Stimulated activated CD4-positive, alpha-beta T cell treated with anti-CD3 and anti-CD28 coated beads, Interleukin-1b, Interleukin-23, amount 100 ng/mL, for 1 hour (primary cell): Measurements from ENCODE around the gene MC3R.
A peak's percentile ranks its signal among the peaks of the same experiment; 100 is the strongest.
"Not testable (repeated sequence)": the region's sequence is repeated elsewhere in the genome, so short reads cannot be mapped to it uniquely, and the experiment has no call there.

Experiments used
- DNase-seq, 2 donors: peaks; one replicate each; pipeline ENCODE4 v3.0.0-alpha.2; 2020; ENCODE audit warnings: low read depth in 2 of 2

Gene MC3R

DNA sequence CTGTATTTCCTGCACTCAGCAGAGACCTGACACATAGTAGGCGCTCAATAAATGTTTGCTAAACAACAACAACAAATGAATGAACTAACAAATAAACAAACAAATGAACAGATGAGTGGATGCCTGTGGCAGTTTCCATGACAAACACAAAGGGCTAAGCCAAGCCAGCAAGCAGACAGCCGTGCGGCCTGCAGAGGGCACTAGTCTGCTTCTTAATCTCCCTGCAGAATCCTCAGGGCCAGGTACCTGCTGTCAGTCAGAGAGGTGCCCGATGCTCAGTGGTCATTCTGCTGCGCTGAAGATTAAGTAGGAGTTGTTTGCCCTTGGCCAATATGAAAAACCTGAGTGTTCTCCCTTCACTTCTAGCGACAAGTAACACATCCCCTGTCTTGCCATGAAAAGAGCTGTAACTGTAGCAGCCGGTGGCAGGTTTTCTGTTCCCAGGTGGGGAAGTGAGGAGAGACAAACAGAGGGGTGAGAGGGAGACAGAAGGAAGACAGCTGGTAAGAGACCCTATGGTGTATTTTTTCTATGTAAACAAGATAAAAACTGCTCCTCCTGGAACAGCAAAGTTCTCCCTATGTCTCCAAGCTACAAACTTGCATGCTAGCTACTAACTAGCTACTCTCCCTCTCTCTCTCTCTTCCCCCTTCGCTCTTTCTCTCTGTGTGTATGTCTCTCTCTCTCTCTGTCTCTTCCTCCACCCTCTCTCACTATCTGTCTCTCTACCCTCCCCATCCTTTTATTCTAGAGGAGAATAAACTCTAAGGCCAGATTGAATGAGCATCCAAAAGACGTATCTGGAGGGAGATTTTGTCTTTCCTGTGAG is at the start of gene MC3R:
Gene MC3R, plus strand, starts transcription at position 779 of the 829 bp plus-strand sequence. CDS start 112 bp downstream, outside the sequence.
- peak in 1 of 2 donors; percentile 5 for DNase-seq

DNA sequence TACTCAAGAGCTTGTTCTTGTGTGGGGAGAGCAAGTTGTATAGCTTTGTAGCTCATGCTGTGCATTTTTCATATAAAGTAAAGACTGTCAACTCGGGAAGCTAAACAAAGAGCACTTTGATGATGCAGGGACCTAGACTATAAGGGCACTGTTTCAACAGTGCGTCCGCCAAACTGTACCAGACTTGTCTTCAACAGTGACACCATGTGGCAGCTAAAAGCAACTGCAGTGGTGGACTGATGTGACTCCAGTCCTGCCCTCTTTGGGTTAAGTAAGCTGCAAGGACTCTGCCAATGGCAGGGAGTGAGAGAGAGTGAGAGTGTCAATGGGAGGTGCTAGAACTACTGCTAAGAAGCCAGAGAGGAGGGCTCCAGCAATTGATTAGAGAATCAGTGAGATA is 48.1 kb upstream of the MC3R start:
- no peak for DNase-seq

DNA sequence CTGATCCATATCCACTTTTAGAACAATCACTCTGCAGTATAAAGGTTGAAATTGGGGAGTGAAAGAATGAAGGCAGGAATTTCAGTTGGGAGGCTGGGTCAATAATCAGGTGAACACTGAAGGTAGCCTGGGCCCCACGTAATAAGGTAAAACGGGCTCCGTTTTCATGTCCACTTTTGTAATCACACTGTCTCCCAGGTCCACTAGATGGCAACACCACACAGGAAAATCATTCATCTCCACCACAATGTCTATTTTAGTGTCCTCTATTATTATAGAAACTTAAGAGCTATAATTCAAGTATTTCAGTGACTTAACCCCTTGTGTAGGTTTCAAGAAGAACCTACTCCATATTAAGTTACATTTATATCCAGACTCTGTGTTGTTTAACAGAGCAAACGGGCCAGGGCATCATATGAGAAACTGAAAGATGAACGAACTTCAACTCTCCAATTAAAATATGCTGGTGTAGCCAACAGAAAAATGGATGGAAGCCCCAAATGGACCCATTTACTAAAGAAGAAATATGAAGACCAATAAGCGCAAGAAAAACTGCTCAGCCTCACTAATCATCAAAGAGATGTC is 45.9 kb upstream of the MC3R start:
- DNase-seq, result no peak

DNA sequence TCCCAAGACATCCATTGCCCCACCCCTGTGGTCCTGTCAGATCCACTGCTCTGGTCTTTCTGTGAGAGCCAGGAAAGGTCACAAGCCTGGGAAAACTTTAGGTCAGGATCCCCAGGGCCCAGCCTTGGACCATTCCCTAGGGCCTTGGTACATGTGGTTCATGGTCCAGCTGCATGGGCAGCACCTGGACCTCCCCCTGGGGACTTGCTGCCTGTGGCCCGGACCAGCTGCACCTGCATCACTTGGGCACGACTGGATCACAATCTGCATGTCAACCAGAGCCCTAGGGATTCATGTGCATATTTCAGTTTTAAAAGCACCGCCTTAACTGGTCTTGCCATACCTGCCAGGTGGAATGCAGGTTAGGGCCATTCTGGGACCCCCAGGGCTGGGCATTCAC is 44.3 kb upstream of the MC3R start:
- no peak for DNase-seq

DNA sequence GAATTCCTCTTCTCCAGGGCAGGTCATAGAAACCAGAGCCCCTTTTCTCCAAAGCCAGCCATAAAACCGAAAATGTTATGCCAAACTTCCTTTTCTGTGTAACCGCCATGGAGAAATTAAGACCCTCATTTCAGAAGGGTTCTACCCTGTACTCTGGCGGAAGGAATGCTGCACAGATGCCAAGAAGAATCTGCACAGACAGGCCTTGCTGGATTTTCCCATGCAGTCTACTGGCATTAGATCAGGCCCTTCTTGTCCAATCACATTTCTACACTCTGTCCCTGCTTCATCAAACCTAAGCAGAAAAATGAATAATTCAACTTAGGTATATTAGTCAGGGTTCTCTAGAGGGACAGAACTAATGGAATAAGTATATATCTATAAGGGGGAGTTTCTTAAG is 43.2 kb upstream of the MC3R start:
- DNase-seq, result no peak

DNA sequence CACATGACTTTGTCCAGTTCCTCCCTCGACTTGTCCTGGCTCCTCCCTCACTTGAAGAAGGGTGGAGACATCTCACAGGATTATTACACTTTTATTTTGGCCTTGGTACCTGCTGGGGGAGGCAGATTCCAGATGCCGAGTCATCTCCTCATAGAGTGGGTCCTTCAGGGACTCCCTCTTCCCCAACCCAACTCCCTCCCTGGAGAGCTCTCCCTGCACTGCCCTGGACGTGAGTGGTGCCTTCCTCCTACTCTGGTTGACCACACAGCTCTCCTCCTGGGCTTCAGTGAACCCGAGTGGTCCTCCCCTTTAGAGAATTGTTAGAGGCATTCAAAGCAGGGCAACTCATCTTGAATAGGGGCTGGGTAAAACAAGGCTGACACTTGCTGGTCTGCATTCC is 40.9 kb upstream of the MC3R start:
- no peak for DNase-seq

DNA sequence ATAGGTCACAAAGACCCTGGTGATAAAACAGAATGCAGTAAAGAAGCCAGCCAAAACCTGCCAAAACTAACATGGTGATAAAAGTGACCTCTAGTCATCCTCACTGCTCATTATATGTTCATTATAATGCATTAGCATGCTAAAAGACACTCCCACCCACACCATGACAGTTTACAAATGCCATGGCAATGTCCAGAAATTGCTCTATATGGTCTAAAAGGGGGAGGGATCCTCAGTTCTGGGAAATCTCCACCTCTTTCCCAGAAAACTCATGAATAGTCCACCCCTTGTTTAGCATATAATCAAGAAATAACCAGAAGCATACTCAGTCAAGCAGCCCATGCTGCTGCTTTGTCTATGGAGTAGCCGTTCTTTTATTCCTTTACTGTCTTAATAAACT is 40.4 kb upstream of the MC3R start:
- no peak for DNase-seq

DNA sequence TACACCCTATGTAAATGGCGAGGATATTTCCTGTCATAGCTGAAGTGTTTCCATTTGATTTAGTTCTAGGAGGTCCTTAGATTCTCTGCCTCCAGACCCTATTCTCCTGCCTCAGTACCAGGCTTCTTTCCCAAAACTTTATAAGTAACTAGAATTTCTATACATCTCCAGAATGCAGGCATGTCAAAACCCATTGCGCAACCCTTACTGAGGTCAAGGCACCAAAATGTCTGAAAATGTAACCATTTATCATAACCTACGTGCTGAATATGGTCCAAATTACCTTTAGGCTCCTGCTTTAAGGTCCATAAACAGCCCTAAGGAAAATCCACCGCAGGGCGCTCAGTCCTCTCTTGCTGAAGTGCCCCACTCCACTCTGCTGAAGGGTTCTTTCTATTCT is 37.5 kb upstream of the MC3R start:
- no peak for DNase-seq

DNA sequence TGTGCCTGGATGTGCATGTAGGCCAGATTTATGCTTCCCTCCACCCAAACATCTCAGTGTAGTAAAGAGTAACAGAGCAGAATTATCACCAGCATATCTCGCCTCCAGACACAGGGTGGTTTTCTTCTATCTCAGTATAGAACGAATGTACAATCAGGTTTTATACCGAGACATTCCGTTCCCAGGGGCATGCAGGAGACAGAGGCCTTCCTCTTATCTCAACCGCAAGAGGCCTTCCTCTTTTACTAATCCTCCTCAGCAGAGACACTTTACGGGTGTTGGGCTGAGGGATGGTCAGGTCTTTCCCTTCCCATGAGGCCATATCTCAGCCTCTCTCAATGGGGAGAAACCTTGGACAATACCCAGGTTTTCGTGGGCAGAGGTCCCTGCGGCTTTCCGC is 36.4 kb upstream of the MC3R start:
- no peak for DNase-seq

DNA sequence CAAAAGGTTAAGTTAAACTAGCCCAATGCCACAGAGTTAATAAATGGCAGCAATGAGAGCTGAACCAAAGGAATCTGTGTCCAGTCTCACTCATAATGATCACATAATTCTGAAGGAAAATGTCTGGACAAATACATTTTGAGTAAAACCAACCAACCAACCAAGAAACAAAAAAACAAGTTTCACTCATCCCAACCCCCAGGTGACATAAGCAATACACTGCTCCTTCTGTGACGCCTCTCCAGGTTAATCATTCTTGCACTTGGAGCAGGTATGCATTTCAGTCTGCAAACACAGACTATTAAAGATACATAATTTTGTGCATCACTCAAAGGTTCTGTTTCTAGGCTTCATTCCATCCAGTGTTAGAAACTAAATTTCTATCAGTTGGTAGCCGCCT is 35.2 kb upstream of the MC3R start:
- DNase-seq, result no peak

DNA sequence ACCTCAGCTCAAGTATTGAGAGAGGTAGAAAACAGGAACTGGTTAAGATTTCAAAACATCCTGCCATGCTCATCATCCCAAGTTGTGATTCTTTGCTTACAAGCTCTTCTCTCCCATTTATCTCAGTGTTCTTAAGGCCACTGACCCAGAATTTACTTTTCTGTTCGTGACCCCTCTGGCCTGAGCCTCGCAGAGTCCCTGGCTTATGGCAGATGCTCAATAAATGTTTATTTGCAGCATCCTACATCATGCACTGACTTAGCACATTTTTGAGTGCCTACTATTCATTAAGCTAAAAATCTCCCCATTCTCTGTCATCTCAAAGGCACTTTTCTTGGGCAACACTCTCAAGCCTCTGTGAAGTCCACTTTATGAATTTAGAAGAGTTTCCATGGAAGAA is 33.4 kb upstream of the MC3R start:
- DNase-seq, result no peak

DNA sequence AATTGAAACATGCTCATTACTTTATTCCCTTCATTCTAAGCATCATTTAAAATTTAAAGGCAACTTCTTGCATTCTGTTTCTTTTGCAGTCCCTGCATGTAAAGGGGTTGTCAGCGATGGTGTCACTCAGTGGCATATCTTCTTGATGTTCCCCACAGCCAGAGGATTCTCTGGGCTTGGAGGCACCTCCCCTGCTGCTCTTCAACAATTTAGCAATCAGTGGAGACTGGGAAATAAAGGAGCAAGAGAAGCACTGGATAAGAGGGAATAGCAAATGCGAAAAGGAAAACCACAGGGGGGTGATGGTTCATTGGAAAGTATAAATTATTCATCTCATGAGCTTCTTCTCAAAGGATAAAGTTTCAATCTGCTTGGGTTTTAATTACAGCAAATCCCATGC is 30.7 kb upstream of the MC3R start:
- DNase-seq, result no peak

DNA sequence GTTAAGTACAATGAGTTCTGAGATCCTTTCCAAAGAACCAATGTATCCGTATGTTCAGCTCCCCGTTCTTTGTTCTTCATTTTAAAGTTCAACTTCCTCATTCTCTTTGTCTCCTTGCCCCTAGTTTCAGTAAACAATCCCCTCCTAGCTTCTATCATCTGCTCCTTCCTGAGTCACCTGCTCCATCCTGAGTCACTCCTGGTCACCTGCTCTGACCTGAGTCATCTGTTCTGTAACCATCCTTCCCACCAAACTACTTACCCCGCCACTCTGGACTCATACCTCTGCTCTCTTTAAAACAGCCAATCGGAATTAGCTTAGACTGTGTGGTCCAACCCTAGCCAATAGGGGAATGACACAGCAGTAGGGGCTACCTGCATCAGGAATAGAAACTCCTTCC is 27.3 kb upstream of the MC3R start:
- DNase-seq, result not testable (repeated sequence)

DNA sequence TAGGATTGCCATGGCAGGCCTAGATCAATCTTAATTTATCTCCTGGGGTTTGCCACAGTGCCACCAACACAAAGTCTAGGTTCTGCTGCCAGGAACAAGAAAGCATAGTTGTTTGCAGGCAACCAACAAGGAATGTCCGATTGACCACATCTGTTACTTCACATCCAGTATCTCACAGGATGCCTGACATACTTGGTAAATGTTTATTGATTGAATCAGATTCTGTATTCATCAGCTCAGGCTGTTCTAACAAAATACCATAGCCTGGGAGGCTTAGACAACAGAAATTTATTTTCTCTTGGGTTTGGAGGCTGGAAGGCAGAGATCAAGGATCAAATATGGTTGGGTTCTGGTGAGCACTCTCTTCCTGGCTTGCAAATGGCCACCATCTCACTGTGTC is 26.3 kb upstream of the MC3R start:
- no peak for DNase-seq

DNA sequence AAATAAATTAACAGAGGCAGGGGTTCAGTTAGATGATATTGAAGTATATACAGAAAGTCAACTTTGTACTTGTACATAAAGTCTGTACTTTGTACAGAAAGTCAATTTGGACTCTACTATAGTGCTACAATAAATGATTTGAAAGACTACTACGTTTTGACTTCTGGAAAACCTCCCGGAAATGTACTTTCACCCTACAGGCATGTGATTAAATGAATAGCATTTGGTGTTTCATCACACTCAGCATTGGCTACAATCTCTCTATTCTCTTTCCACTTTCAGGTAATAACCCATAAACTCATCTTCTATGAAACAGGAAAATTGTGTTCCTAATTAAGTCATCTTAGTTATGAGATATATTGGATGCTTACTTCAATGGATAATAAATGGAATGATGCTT is 25.6 kb upstream of the MC3R start:
- DNase-seq, result no peak

DNA sequence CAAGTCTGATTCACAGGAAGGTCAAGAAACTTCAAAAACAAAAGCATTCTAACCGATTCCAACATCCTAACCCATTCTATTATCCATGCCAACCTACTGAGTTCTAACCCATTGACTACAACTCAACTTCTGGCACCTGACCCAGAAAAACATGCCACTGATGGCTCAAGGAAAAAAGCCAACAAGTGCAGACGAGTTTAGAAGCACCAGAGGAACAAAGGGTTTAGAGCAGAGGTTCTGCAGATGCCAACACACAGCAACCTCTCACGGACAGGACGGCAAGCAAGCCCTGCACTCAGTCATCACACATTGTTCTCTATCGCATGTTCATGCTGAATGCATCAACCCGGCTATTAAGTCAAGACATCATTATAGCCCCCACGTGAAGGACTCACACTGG is 25.2 kb upstream of the MC3R start:
- no peak for DNase-seq

DNA sequence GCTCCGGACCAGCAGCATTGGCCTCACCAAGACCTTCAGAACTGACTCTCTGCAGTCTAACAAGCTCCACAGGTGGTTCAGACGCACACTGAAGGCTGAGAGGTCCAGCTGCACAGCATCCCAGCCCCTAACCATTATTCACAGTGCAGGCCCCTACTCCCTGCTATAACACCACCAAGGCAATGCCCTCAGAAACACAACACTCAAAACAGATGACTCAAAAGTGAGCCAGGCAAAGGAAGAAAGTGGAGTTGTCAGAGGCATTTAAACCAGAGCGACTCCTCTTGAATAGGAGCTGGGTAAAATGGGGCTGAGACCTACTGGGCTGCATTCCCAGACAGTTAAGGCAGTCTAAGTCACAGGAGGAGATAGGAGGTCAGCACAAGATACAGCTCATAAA is 20.5 kb upstream of the MC3R start:
- DNase-seq, result no peak

DNA sequence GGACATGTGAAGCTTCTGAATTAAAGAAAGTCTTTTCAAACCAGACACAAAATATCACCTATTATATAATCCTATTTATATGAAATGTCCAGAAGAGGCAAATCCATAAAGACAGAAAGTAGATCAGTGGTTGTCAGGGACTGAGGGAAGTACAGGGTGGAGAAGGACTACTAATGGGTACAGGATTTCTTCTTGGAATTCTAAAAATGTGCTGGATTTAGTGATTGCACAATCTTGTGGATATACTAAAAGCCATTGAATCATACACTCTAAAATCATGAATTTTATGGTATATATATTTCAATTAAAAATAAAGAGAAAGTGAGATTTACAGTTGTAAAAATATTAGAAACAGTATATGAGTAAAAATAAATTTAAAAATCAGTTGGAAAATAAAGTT is 18.7 kb upstream of the MC3R start:
- no peak for DNase-seq

DNA sequence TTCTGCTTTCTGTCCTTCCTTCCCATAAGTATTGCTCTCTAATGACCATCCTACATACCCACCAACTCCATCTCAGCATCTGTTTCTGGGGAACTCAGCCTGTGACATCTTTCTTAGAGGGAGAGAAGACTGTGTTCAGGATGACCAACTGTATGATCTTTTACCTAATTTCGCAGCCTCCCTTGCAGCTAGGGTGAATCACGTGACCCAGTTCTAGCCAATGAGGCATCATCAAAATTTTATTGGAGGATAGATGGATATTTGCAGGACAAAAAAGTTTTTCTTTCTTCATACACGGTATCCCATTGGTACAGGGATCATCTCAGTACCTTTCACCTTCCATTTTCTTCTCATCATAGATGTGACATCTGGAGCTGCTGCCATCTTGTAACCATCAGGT is 14.4 kb upstream of the MC3R start:
- no peak for DNase-seq

DNA sequence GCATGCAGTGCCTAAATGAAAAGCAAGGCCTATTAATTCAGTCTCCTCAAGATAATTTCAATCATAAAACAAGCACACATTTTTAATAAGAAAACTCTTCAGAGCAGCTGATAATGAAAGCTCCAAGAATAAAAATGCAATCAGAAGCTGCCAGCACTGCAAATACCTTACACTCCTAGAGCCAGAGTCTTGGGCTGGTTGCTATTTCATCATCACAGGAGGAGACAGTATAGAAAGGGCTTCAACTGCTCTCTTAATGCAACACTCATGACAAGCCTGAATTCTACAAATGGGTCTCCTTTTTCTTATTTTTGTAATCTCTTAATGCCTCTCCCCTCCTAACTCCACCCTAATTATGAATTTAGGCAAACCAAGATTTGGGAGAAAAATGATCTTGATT is 11.2 kb upstream of the MC3R start:
- DNase-seq, result no peak

DNA sequence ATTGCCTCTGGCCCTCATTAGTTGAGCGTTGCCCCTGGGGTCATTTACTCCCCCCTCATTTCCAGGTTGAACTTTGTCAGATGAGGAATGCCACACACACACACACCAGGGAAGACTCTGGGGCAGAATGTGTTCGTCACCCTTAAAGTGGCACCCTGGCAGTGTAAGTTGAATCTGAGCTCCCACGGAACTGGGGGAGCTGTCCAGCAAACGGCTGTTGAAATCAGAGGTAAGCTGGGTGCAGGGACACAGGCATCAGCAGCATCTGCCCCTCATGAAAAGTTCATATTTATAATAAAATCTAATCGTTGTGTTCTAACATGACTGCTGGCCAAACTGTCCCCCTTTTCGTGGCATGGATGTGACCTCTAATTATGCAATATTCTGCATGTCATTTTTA is 4.3 kb upstream of the MC3R start:
- no peak for DNase-seq

DNA sequence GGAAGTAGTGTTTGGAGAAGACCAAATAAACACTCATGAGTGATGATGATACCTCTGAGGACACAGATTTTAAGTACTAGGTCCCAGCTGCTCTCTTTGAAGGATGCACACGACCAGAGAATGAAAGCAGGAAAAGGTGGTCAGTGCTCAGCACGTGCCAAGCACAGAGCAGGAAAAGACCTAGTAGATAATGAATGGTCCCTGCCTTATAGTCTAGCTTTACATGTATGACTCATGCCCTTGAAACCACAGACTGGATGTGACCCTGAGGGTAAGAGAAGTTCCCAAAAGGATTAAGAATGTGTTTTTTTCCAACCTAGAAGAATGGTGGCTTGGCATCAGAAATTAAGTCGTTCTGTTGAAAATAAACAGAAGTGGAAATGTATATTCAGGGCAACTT is 2.8 kb upstream of the MC3R start:
- no peak for DNase-seq

DNA sequence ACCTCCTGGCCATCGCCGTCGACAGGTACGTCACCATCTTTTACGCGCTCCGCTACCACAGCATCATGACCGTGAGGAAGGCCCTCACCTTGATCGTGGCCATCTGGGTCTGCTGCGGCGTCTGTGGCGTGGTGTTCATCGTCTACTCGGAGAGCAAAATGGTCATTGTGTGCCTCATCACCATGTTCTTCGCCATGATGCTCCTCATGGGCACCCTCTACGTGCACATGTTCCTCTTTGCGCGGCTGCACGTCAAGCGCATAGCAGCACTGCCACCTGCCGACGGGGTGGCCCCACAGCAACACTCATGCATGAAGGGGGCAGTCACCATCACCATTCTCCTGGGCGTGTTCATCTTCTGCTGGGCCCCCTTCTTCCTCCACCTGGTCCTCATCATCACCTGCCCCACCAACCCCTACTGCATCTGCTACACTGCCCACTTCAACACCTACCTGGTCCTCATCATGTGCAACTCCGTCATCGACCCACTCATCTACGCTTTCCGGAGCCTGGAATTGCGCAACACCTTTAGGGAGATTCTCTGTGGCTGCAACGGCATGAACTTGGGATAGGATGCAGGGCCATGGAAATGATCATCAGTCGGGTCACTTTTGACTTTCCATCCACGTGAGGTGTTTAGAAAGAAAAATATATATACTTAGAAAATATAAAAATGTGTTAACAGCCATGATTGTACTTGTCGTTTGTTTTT is 868 bp downstream of the MC3R start:
- DNase-seq, result no peak
